ENCODE results near the gene CALML5.
A peak's percentile ranks its signal among the peaks of the same experiment; 100 is the strongest.

The CALML5 gene

GRCh38 chr10:5498791-5499492 is 428 bp downstream of the CALML5 start:
- no peak for DNase-seq

GRCh38 chr10:5497948-5498730 is 1.2 kb downstream of the CALML5 start:
- no peak for DNase-seq

DNA sequence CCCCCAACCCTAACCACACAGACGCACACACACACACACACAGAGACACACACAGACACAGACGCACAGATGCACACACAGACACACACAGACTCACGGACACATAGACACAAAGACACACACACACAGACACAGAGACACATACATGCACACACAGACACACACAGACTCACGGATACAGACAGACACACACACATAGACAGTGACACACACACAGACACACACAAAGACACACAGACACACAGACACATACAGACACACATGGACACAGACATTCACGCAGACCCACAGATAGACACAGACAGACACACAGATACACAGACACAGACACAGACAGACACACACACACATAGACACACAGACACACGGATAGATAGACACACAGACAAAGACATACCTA is 2.1 kb downstream of the CALML5 start:
- no peak for DNase-seq

GRCh38 chr10:5496261-5497250 is 2.8 kb downstream of the CALML5 start:
- no peak for DNase-seq

GRCh38 chr10:5494611-5495010 is 4.8 kb downstream of the CALML5 start:
- DNase-seq: no peak

DNA sequence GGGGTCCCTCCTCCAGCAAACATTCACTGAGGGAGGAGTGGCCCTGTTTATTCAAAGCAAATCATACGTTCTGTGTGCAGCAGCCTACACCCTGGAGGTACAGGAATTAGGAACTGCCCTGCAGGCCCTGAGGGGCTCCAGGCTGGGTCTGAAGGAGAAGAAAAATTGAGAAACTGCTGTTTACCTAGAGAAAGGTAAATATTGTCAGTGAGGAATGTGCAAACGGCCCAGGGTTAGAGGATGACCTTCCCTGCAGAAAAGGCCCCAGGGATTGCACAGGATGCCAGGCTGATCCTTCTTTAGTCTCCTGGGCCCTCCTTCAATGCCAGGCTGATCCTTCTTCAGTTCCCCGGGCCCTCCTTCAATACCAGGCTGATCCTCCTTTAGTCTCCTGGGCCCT is 5.7 kb downstream of the CALML5 start:
- no peak for DNase-seq

GRCh38 chr10:5492929-5493576 is 6.3 kb downstream of the CALML5 start:
- no peak for DNase-seq

GRCh38 chr10:5492322-5492855 is 7.0 kb downstream of the CALML5 start:
- no peak for DNase-seq

- no peak for DNase-seq
Measured at GRCh38 chr10:5491477-5491876, 7.9 kb downstream of the CALML5 start.

GRCh38 chr10:5490698-5491464 is 8.5 kb downstream of the CALML5 start:
- no peak for DNase-seq

DNA sequence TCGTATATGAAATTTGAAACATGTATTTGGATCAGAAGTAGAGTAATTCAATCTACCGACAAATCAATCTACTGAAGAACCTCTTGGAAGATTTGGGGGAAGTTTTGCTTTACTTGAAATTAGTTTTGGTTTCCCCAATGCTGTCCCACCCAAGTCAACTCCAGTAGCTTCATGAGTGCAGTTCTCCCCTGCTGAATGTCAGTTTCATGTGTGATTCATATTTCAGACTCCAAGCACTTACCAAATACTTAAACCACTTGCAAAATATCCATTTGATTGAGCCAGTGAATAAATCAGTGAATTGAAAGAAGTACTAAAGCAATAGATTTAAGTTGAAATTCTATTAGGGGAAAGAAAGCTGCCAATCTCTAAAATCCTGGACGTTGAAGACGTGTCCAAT is 9.3 kb downstream of the CALML5 start:
- DNase-seq: no peak

GRCh38 chr10:5488272-5489161 is 10.9 kb downstream of the CALML5 start:
- DNase-seq: peak; percentile 1

DNA sequence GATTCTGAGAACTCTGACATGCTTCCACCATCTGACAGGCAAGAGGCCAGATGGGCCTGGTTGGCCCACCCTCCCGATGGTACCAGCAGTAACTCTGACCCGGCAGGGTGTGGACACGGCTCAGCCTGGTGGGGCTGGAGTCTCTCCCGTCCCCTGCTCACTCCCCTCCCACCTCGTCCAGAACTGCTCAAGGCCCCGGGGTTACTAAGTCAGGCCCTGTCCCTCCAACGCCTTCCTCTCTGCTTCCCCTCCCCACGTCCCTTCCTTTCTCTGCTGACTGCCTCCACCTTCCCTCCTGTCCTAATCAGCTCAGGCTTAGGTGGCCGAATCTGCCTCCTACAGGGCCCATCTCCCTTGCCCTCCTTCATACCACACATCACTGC is 12.5 kb downstream of the CALML5 start:
- DNase-seq: no peak

DNA sequence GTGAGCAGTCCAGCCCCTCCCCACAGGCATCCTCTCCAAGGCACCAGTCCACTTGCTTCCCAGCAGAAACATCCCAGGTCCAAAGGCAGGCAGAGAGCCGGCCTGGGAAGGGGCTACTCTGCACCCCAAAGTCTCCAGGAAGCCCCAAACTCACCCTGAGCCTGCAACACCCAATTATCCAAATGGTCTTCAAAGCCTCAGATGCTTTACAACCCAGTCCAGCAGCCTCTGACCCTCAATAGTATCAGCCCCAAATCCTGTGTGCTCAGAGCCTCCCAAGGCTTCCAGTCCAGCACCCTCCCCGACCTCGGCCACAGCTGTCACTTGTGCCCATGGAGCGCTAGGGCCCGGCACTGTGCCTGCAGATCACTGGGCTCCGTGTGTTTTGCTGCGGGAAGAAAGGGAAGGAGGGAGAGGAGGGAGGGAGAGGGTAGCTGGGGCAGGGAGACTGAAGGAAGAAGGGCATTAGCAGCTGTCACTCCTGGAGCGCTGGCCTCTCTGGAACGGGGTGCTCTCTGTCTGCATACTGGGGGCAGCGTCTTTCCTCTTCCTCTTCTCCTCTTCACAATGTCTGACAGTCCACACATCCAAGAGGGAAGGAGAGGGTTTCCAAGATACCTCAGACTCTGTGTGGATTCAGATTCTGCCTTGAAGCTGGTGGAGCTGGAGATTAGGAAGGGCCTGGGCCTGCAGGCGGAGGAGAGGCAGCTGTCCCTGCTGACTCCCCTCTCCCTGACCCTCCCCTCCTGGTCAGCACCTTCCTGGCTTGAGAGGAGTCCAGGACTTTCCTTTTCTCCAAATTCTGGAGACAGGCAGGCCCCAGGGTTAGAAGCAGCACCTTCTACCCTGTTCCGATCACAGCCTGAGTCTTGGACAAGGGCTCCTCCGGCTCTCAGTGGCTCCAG is 13.2 kb downstream of the CALML5 start:
- no peak for DNase-seq

DNA sequence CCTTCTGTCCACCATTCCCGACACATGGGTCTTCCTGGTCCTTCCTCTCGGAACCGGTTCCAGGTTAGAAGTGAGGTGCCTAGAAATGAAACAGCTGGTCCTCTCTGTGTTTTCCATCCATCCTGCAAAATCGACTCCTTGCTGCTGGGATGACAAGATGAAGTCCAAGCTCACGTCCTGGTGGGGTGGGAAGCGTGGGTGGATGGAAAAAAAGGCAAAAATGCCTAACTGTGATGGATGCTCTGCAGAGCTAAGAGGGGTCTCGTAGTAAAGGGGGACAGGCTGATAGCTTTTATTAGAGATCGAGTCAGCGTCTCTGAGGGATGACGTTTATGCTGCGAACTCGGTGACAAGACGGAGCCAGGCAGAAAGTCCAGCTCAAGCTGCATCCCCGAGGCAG is 14.1 kb downstream of the CALML5 start:
- DNase-seq: no peak

- no peak for DNase-seq
Measured at GRCh38 chr10:5484205-5484604, 15.2 kb downstream of the CALML5 start.

DNA sequence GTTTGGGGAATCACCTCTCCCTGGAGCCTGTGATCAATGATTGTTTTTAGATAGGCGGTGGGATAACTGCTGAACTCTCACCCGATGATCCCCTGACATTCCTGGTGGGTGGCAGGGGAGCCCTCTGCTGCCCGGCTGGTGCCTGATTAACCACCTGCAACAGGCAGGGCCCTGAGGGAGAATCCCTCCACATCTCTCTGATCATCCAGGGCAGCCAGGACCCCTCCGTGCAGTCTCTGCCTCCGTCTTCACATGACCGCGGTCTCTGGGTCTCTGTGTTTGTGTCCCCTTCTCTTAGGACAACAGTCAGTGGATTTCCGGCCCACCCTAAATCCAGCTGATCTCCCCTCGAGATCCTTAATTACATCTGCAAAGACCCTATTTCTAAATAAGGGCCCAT is 17.4 kb downstream of the CALML5 start:
- no peak for DNase-seq

DNA sequence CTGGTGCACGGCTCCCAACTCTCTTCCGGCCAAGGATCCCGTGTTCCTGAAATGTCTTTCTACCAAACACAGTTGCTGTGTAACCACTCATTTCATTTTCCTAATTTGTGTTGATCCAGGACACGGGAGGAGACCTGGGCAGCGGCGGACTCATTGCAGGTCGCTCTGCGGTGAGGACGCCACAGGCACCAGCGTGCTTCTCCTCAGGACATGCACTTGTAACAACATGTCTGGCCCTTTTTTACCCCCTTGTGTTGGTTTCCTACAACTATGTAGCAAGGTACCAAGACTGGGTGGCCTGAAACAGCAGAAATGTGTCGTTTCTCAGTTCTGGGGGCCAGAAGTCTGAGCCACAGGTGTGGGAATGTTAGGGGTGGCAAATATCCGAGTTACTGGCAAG is 18.2 kb downstream of the CALML5 start:
- DNase-seq: no peak

- DNase-seq: no peak
Measured at GRCh38 chr10:5480162-5480941, 19.0 kb downstream of the CALML5 start.

All from DMS153 (cell line).